Stimulated activated CD8-positive, alpha-beta memory T cell treated with anti-CD3 and anti-CD28 coated beads, Interleukin-7, amount 100 ng/mL, for 48 hours (primary cell): ENCODE results near the gene FRY.
"Not testable (repeated sequence)": the region's sequence is repeated elsewhere in the genome, so short reads cannot be mapped to it uniquely, and the experiment has no call there.

Experiments
- DNase-seq, 2 donors: peaks; one replicate each; pipeline ENCODE4 v3.0.0-alpha.2; 2020; ENCODE audit warnings: low read depth in 1 of 2; ENCODE audit errors: extremely low read depth in 1 of 2

Gene FRY

DNA sequence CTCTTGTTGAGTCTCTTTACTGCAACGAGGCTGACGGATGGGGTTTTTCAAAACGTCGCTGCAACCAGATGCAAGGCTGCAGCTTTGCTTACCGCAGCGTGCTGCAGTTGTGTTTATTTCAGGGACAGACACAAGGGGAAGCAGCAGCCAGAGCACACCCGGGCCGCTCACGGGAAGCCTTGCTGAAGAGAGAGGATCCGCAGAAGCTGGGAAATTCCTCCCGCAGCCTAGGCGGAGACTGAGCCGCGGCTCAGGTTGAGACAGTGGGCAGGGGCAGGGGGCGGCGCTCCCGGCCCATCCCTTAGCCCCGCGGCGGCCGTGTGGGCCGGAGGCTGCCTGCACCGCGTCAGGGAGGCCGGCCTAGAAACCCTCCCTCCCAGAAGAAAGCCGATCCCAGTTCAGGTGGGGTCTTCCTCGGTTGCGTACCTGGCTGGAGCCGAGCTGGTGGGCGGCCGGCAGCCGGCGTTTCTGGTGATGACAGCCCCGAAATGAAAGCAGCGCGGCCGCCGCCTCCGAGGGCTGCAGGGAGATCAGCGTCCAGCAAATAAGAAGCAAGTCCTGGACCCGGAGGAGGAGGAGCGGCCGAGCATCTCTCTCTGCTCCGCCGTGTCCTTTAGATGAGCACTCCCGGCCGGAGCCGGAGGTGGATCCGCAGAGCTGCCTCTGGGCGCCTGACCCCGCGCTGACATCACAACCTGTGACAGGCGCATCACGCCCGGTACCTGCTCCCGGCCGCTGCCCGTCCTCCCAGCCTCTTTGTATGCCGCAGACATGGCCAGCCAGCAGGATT lies at the start of gene FRY:
Gene FRY (plus strand): TSS at position 750 of the 790 bp plus-strand sequence. CDS start 22 bp downstream, at position 772.
- DNase-seq = peak; percentile 23 to 34

GRCh38 chr13:31982124-31982523 lies 49.5 kb upstream of the FRY start:
- no peak for DNase-seq

DNA sequence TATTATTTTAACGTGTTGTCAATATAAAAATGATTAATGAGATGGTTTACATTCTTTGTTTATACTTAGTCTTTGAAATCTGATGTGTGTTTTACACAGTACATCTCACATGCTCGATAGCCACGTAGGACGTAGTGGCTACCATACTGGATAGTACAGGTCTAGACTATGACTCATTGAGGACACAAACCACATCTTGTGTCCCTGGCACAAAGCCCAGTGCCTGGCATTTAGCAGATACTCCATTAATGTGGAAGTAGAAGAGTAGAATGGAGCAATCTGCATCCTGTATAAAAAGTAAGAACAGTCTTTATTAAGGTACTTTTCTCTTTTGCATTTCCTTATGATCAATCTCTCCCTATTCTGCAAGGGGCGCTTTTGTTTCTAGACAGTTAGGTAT lies 49.0 kb upstream of the FRY start:
- DNase-seq = no peak

GRCh38 chr13:31983696-31984095 lies 47.9 kb upstream of the FRY start:
- DNase-seq = not testable (repeated sequence)

GRCh38 chr13:31984388-31984787 lies 47.2 kb upstream of the FRY start:
- not testable (repeated sequence) for DNase-seq

DNA sequence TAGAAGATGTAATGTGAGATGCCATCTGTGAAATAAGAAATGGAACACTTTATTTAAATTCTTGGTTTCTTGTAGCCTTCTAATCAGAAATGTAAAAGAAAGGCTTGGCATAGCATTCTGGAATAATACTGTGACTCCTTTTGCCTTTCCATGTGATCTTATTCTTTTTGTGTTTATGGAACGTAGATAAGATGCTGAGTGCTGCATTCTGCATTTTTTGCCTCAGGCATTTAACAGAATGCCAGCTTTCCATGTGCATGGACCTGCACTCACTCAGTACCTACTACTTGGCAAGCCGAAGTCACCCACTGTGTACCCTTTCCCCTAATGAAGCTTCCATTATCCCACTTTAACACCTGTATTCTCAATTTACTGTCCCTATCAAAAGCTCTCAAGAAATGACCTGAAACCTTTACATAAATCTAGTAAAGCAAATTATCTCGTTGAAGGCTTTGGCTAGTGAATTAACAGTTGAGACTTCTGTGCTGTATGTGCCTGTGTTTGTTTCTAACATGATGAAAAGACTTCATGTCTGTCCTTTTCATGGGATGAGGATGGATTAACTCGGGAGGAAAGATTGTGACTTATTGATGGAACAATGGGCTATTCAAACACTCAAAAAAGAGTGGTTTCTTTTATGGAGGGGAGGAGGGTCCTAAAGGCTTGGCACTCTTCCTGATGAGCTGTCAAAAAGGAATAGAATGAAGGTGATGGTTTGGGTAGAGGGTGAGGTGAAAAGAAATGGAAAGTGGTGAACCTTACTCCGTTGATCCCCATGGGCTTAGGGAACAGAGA lies 44.7 kb upstream of the FRY start:
- DNase-seq = no peak

GRCh38 chr13:31987535-31988170 lies 43.9 kb upstream of the FRY start:
- DNase-seq = no peak

- not testable (repeated sequence) for DNase-seq
Observed at GRCh38 chr13:31994367-31994766, 37.2 kb upstream of the FRY start.

DNA sequence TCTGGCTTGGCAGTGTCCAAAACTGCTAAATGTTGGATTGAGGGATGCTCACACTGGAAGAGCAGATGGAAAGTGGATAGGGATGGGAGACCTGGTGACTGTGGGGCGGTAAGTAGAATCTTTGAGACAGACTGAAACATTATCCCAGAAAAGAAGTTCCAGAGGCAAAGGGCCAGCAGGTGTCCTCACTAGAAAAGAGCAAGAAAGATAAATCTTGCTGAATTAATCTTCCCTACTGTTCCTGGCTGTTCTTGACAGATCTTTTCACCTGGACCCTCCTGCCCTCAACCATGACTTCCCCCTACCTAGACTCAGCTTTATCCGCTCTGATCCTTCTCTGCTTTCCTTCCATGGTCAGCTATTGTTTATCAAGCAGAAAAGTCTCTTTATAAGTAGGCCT lies 35.0 kb upstream of the FRY start:
- DNase-seq = no peak

DNA sequence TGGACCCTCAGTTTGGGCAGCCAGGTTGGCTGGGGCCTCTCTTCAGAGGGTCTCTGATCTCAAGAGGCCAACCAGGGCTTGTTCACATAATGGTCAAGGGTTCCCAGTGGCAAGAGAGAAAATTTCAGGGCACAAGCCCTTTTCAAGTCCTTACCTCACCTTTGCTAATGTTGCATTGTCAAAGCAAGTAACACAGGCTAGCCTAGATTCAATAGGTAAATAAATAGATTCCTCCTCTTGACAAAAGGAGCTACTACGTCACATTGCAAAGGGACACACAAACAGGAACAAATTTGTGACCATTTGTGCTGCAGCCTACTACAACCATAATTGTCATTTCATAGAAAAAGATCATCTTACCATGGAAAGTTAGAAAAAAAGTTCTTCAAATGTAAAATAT lies 33.9 kb upstream of the FRY start:
- DNase-seq = no peak

DNA sequence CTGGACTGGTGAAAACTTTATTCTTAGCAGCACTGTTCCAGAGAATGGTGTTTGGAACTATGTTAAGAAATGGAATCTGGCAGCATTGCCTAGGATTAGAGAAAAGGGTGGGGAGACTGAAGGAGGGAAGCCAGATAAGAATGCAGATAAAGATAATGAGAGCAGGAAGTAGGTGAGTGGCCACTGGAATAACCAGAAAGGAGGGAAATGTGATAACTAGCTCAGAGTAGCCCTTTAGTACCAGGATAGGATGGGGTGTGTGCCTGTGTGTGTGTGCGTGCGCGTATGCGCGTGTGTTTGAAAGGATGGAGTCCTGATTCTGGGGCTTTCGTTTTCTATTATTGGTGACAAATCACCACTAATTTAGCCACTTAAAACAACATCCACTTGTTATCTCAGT lies 33.4 kb upstream of the FRY start:
- no peak for DNase-seq

DNA sequence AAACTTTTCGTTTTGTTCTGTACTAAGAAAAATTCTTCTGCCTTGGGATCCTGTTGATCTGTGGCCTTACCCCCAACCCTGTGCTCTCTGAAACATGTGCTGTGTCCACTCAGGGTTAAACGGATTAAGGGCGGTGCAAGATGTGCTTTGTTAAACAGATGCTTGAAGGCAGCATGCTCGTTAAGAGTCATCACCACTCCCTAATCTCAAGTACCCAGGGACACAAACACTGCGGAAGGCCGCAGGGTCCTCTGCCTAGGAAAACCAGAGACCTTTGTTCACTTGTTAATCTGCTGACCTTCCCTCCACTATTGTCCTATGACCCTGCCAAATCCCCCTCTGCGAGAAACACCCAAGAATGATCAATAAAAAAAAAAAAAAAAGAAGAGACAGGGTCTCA lies 30.8 kb upstream of the FRY start:
- not testable (repeated sequence) for DNase-seq

DNA sequence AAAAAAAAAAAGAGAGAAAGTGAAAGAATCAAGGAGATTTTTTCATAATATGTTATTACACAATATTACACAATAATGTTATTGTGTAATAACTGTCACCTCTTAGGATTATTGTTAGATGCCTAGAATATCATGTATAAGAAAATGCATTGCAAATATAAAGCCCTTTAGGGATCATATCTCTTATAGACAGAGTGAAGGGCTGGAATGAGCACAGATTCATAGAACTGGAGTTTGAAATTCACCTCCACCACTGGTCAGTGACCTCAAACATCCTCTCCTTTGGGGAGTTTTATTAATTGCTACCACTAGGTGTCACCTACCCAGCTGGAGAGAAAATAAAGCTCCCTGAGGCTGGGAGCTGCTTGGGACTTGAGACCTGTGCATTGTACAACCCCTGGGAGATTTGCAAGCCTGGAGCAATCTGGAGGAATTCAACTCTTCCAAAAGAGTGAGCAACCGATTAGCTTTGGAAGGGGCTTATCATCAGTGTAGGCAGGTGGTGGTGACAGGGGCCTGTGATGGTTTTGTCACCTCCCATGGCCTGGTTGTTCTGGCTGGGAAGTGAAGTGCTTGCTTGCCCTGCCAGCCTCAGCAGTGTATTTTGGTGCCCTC lies 30.3 kb upstream of the FRY start:
- no peak for DNase-seq

GRCh38 chr13:32001769-32002168 lies 29.8 kb upstream of the FRY start:
- DNase-seq = no peak

GRCh38 chr13:32002873-32003272 lies 28.7 kb upstream of the FRY start:
- DNase-seq = no peak

- no peak for DNase-seq
Observed at GRCh38 chr13:32007494-32007893, 24.1 kb upstream of the FRY start.

DNA sequence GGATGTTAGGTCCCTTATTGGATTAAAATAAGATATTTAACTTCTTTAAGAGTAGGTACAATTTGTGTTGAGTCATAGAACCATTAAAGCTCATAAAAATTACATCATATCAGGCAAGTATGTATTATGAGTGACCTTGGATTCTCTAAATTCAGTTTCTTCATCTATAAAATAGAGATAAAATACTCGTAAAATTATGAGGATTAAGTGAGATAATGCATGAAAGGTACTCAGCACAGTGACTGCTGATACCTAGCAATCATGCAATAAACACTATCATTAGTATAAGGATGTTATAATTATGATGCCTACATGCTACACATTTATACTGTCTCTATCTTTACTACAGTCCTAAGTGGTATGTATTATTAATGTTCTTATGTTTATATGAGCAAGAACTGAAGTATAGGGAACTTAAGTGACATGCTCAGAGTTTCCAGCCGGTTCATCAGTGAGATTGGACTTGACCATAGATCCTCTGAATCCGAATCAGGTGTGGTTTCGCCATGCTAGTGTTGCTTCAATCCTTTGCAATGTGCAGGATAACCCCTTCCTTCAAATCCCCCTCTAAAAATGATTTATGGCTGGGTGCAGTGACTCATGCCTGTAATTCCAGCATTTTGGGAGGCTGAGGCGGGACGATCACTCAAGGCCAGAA lies 22.9 kb upstream of the FRY start:
- no peak for DNase-seq

DNA sequence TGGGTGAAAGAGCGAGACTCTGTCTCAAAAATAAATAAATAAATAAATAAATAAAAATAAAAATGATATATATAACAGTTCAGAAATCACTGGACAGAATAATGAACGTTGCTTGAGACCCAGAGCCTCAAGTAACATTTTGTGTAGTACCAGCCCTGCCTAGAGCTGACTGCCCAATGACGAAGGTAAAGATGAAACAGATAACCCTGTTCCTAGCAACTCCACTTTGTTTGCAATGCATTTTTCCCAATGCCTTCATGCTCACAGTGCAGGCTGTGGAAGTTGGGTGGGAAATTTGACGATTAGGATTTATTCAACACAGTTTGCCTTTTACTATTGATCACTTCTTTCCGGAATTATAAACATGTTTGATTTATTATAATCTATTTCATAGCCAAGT lies 22.2 kb upstream of the FRY start:
- DNase-seq = no peak

- no peak for DNase-seq
Observed at GRCh38 chr13:32010136-32010535, 21.4 kb upstream of the FRY start.

GRCh38 chr13:32011971-32012370 lies 19.6 kb upstream of the FRY start:
- no peak for DNase-seq

DNA sequence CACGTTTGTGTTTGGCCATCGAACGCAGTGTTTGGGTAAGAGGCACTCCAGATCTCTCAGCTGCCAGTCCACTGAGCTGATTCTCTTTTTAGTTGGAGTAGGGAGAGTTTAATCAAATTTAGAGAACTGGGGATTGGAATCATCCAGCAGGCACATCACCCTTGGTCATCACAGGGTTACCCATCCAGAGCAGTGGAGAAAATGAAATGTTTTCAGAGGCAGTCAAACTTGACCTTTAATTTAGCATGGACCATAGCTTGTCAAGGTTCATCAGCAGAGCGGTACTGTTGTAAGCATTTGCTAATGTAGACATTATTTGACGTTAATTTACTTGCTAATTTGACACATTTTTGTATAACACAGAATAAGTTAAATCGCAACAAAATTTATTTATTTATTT lies 18.4 kb upstream of the FRY start:
- DNase-seq = no peak
